Natural killer cell (primary cell): ENCODE data around the gene NR3C2. TPM values are rescaled to one million over a fixed set of nuclear protein-coding genes. Genes with fewer than 3 reads are reported as not detected.

ENCODE experiments used
- ATAC-seq, 3 donors: fragments of 150-1000 bp in 2 of 3; fragments of 200-7000 bp in 1 of 3; cut with Tn5 transposase; 1 replicate in 1 of 3; 2 replicates in 2 of 3; pipeline ENCODE4 v1.10.0; 2021; ENCODE audit warnings: mild to moderate bottlenecking in 2 of 3, moderate library complexity in 2 of 3
- DNase-seq, 2 donors: peaks; one replicate each; pipeline versions ENCODE4 v3.0.0 to v3.0.0-alpha.2; 2013 to 2021; ENCODE audit warnings: mixed read lengths in 1 of 2
- H3K27ac ChIP-seq: one replicate; pipeline ENCODE4 v1.5.1; 2013; ENCODE audit warnings: mild to moderate bottlenecking, low read length
- H3K27me3 ChIP-seq: one replicate; pipeline ENCODE4 v1.6.1; 2013; ENCODE audit warnings: low read length; ENCODE audit not compliant: control insufficient read depth, insufficient read depth
- H3K36me3 ChIP-seq: one replicate; pipeline ENCODE4 v1.6.1; 2013; ENCODE audit warnings: low read length; ENCODE audit not compliant: control insufficient read depth, insufficient read depth
- H3K4me1 ChIP-seq: one replicate; pipeline ENCODE4 v1.6.1; 2013; ENCODE audit warnings: low read length; ENCODE audit not compliant: control insufficient read depth, insufficient read depth
- H3K4me3 ChIP-seq: one replicate; pipeline ENCODE4 v1.5.1; 2013; ENCODE audit warnings: low read length
- H3K9me3 ChIP-seq: one replicate; pipeline ENCODE4 v1.6.1; 2013; ENCODE audit warnings: low read length; ENCODE audit not compliant: control insufficient read depth, insufficient read depth
- H3K27ac Mint-ChIP-seq, 2 donors: one replicate each; pipeline ENCODE4 v1.8.0; 2022; ENCODE audit warnings: mild to moderate bottlenecking in 2 of 2, mixed read lengths in 2 of 2, moderate library complexity in 1 of 2
- H3K27me3 Mint-ChIP-seq, 2 donors: one replicate each; pipeline ENCODE4 v1.8.0; 2022; ENCODE audit warnings: low read depth in 2 of 2, mixed read lengths in 2 of 2
- H3K36me3 Mint-ChIP-seq: one replicate; pipeline ENCODE4 v1.8.0; 2022; ENCODE audit warnings: mixed read lengths
- H3K4me1 Mint-ChIP-seq, 2 donors: one replicate each; pipeline ENCODE4 v1.8.0; 2022; ENCODE audit warnings: mixed read lengths in 2 of 2
- H3K4me3 Mint-ChIP-seq: one replicate; pipeline ENCODE4 v1.8.0; 2022; ENCODE audit warnings: mild to moderate bottlenecking, moderate library complexity, mixed read lengths
- H3K9me3 Mint-ChIP-seq, 2 donors: one replicate each; pipeline ENCODE4 v1.8.0; 2022; ENCODE audit warnings: mixed read lengths in 2 of 2
- CTCF ChIP-seq: fragments of 200-600 bp; IDR thresholded peaks from one replicate; pipeline ENCODE4 v1.8.0; 2022; ENCODE audit warnings: antibody characterized with exemption
- WGBS: methylation state at CpG from one replicate; pipeline ENCODE4 v1.1.7; 2013; ENCODE audit warnings: missing lambda C conversion rate; ENCODE audit not compliant: insufficient coverage; 5-methylcytosine and 5-hydroxymethylcytosine counted together
- intact Hi-C: fragments of 100-400 bp; cut with micrococcal nuclease; formaldehyde crosslinking; loops from one replicate; pipeline ENCODE4 v1.14.2; 2022
- total RNA-seq, 4 donors: library from RNA; stranded (reverse); fragments of 120-200 nt in 1 of 4; gene quantifications; one replicate each; pipeline versions ENCODE4 v1.2.3 to v1.2.4, GENCODE V29; 2013 to 2022

NR3C2 gene
- total RNA-seq, 3 donors from 2014 or later (not counting 1 experiment from before 2014, with no cell fraction given) = 4.2 to 8.6 (median 6.3) TPM

GRCh38 chr4:148044089-148044911, 397.9 kb downstream of the NR3C2 start:
- Histone ChIP-seq H3K27ac (no peak overlapping the region), H3K27me3 (no peaks in the 10 kb centered on the region), H3K9me3 (no peaks in the 10 kb centered on the region), H3K4me3 (no peak overlapping the region), H3K4me1 (no peaks in the 10 kb centered on the region), H3K36me3 (no peaks in the 10 kb centered on the region)
- no peak overlapping the region for H3K4me3 Mint-ChIP-seq
- no peaks in the 10 kb centered on the region for H3K27me3 Mint-ChIP-seq
- 90% methylated on average over 9 of the region's 9 CpGs for WGBS
- intact Hi-C loops = no loop called here
- DNase-seq = no peak
- no peaks in the 10 kb centered on the region for H3K4me1 Mint-ChIP-seq
- no peak for TF ChIP-seq CTCF
- H3K9me3 Mint-ChIP-seq = no peaks in the 10 kb centered on the region
- H3K36me3 Mint-ChIP-seq = peaks cover 4% of the 10 kb centered on the region
- ATAC-seq = no peak
- H3K27ac Mint-ChIP-seq = no peak overlapping the region

GRCh38 chr4:148041606-148042329, 400.4 kb downstream of the NR3C2 start:
- H3K27me3 ChIP-seq = no peaks in the 10 kb centered on the region
- ATAC-seq = no peak
- 92% methylated on average over 7 of the region's 7 CpGs for WGBS
- no peaks in the 10 kb centered on the region for H3K9me3 ChIP-seq
- Mint-ChIP-seq H3K27me3 (no peaks in the 10 kb centered on the region), H3K4me3 (no peak overlapping the region), H3K36me3 (no peaks in the 10 kb centered on the region), H3K9me3 (no peaks in the 10 kb centered on the region), H3K4me1 (peaks cover 8 to 9% of the 10 kb centered on the region in 2 donors), H3K27ac (no peak overlapping the region)
- intact Hi-C loops = no loop called here
- TF ChIP-seq CTCF = no peak
- no peak overlapping the region for H3K27ac ChIP-seq
- DNase-seq = no peak
- no peaks in the 10 kb centered on the region for H3K36me3 ChIP-seq
- no peak overlapping the region for H3K4me3 ChIP-seq
- no peaks in the 10 kb centered on the region for H3K4me1 ChIP-seq

- WGBS = 74% methylated on average over 1 of the region's 1 CpG
- Mint-ChIP-seq H3K36me3 (no peaks in the 10 kb centered on the region), H3K27me3 (no peaks in the 10 kb centered on the region), H3K9me3 (no peaks in the 10 kb centered on the region), H3K4me3 (no peak overlapping the region), H3K4me1 (peaks cover 8 to 16% of the 10 kb centered on the region in 2 donors), H3K27ac (no peak overlapping the region)
- Histone ChIP-seq H3K9me3 (no peaks in the 10 kb centered on the region), H3K27ac (no peak overlapping the region), H3K4me1 (no peaks in the 10 kb centered on the region), H3K27me3 (no peaks in the 10 kb centered on the region), H3K4me3 (no peak overlapping the region), H3K36me3 (no peaks in the 10 kb centered on the region)
- ATAC-seq (no peak), DNase-seq (no peak)
- intact Hi-C loops = no loop called here
- no peak for TF ChIP-seq CTCF
Observed at GRCh38 chr4:148034813-148035212, 407.4 kb downstream of the NR3C2 start.
